SK-N-SH treated with all-trans-retinoic acid at 6 μM for 48 hours (cell line): ENCODE results near the gene DROSHA.

Experiments used
- ATAC-seq: fragments of 200-7000 bp; cut with Tn5 transposase; 3 replicates; pipeline ENCODE4 v1.9.1; 2020; ENCODE audit warnings: mild to moderate bottlenecking, moderate library complexity
- ARNTL ChIP-seq: fragments of 450-650 bp; formaldehyde crosslinking; IDR thresholded peaks from 2 replicates; pipeline ENCODE4 v1.5.0; 2020; ENCODE audit warnings: low read depth, mild to moderate bottlenecking, moderate library complexity, borderline replicate concordance
- BACH2 ChIP-seq: fragments of 250-450 bp; sonication (Bioruptor Pico); IDR thresholded peaks from 2 replicates; pipeline ENCODE4 v1.9.0; 2021; ENCODE audit warnings: mild to moderate bottlenecking, borderline replicate concordance
- CREB5 ChIP-seq: fragments of 250-450 bp; sonication (Bioruptor Pico); IDR thresholded peaks from 2 replicates; pipeline ENCODE4 v1.5.1; 2020; ENCODE audit warnings: low read depth, mild to moderate bottlenecking, moderate library complexity
- CSDC2 ChIP-seq: fragments of 250-450 bp; sonication (Bioruptor Pico); IDR thresholded peaks from 2 replicates; pipeline ENCODE4 v1.5.0; 2020; ENCODE audit warnings: mild to moderate bottlenecking, moderate library complexity
- CSRNP3 ChIP-seq: fragments of 250-450 bp; sonication (Bioruptor Pico); IDR thresholded peaks from 2 replicates; pipeline ENCODE4 v1.5.1; 2021; ENCODE audit warnings: mild to moderate bottlenecking, moderate library complexity
- ESRRG ChIP-seq: fragments of 250-450 bp; sonication (Bioruptor Pico); IDR thresholded peaks from 2 replicates; pipeline ENCODE4 v1.6.1; 2021; ENCODE audit warnings: mild to moderate bottlenecking
- GLIS3 ChIP-seq: fragments of 250-450 bp; sonication (Bioruptor Pico); IDR thresholded peaks from 2 replicates; pipeline ENCODE4 v1.5.0; 2020; ENCODE audit warnings: mild to moderate bottlenecking, moderate library complexity
- ISL1 ChIP-seq: fragments of 250-450 bp; sonication (Bioruptor Pico); IDR thresholded peaks from 2 replicates; pipeline ENCODE4 v2.1.2; 2022; ENCODE audit warnings: mild to moderate bottlenecking, moderate library complexity
- OSR1 ChIP-seq: fragments of 250-450 bp; sonication (Bioruptor Pico); IDR thresholded peaks from 2 replicates; pipeline ENCODE4 v1.8.0; 2022; ENCODE audit warnings: moderate library complexity, mild to moderate bottlenecking, inconsistent platforms
- PATZ1 ChIP-seq: fragments of 250-450 bp; sonication (Bioruptor Pico); IDR thresholded peaks from 2 replicates; pipeline ENCODE4 v1.8.0; 2020; ENCODE audit warnings: mild to moderate bottlenecking, moderate library complexity, borderline replicate concordance
- POU6F1 ChIP-seq: fragments of 250-450 bp; sonication (Bioruptor Pico); IDR thresholded peaks from 2 replicates; pipeline ENCODE4 v1.8.0; 2021; ENCODE audit warnings: low read depth, mild to moderate bottlenecking, moderate library complexity, borderline replicate concordance
- PPARA ChIP-seq: fragments of 250-450 bp; sonication (Bioruptor Pico); IDR thresholded peaks from 2 replicates; pipeline ENCODE4 v1.5.0; 2020; ENCODE audit warnings: mild to moderate bottlenecking, borderline replicate concordance
- RARB ChIP-seq: fragments of 250-450 bp; sonication (Bioruptor Pico); IDR thresholded peaks from 2 replicates; pipeline ENCODE4 v1.8.0; 2021; ENCODE audit warnings: mild to moderate bottlenecking, moderate library complexity
- SNAI2 ChIP-seq: fragments of 250-450 bp; sonication (Bioruptor Pico); IDR thresholded peaks from 2 replicates; pipeline ENCODE4 v1.5.0; 2020; ENCODE audit warnings: mild to moderate bottlenecking, moderate library complexity
- TCF4 ChIP-seq: fragments of 250-450 bp; sonication (Bioruptor Pico); IDR thresholded peaks from 2 replicates; pipeline ENCODE4 v1.8.0; 2021; ENCODE audit warnings: mild to moderate bottlenecking, moderate library complexity, borderline replicate concordance
- TOX ChIP-seq: fragments of 250-450 bp; sonication (Bioruptor Pico); IDR thresholded peaks from 2 replicates; pipeline ENCODE4 v1.8.0; 2021; ENCODE audit warnings: mild to moderate bottlenecking, moderate library complexity, borderline replicate concordance
- TSHZ2 ChIP-seq: fragments of 250-450 bp; sonication (Bioruptor Pico); IDR thresholded peaks from 2 replicates; pipeline ENCODE4 v1.5.0; 2020; ENCODE audit warnings: mild to moderate bottlenecking, moderate library complexity
- ZC3H10 ChIP-seq: fragments of 250-450 bp; sonication (Bioruptor Pico); IDR thresholded peaks from 2 replicates; pipeline ENCODE4 v1.5.1; 2021; ENCODE audit warnings: mild to moderate bottlenecking, moderate library complexity
- ZFP3 ChIP-seq: fragments of 250-450 bp; sonication (Bioruptor Pico); IDR thresholded peaks from 2 replicates; pipeline ENCODE4 v1.5.0; 2020; ENCODE audit warnings: mild to moderate bottlenecking, moderate library complexity
- ZFP30 ChIP-seq: fragments of 450-650 bp; formaldehyde crosslinking; IDR thresholded peaks from 2 replicates; pipeline ENCODE4 v1.5.0; 2022; ENCODE audit warnings: mild to moderate bottlenecking, moderate library complexity
- ZNF565 ChIP-seq: fragments of 450-650 bp; formaldehyde crosslinking; conservative IDR thresholded peaks from 2 replicates; pipeline ENCODE4 v1.5.0; 2020; ENCODE audit warnings: low read depth, mild to moderate bottlenecking, moderate library complexity
- ZNF70 ChIP-seq: fragments of 450-650 bp; formaldehyde crosslinking; IDR thresholded peaks from 2 replicates; pipeline ENCODE4 v1.5.0; 2020; ENCODE audit warnings: mild to moderate bottlenecking, moderate library complexity
- ZNF8 ChIP-seq: fragments of 450-650 bp; formaldehyde crosslinking; IDR thresholded peaks from 2 replicates; pipeline ENCODE4 v1.5.0; 2020; ENCODE audit warnings: mild to moderate bottlenecking, moderate library complexity

The DROSHA gene

GRCh38 chr5:31495336-31495735 is 36.6 kb downstream of the DROSHA start:
- no peak for ATAC-seq
- no peak for TF ChIP-seq PATZ1 (CRISPR knock-in tag)
- no peak for TF ChIP-seq SNAI2
- no peak for TF ChIP-seq CSRNP3
- TF ChIP-seq ESRRG (CRISPR knock-in tag), result no peak
- no peak for TF ChIP-seq ARNTL
- TF ChIP-seq ZNF70 (CRISPR knock-in tag), result no peak
- TF ChIP-seq GLIS3 (CRISPR knock-in tag), result no peak
- no peak for TF ChIP-seq CREB5 (CRISPR knock-in tag)
- TF ChIP-seq ZFP30, result no peak
- TF ChIP-seq ZC3H10 (CRISPR knock-in tag), result no peak
- no peak for TF ChIP-seq ZNF565
- TF ChIP-seq ZNF8 (CRISPR knock-in tag), result no peak
- TF ChIP-seq TSHZ2 (CRISPR knock-in tag), result no peak
- TF ChIP-seq CSDC2 (CRISPR knock-in tag), result no peak
- TF ChIP-seq, all 23 proteins: peak for 0

- TF ChIP-seq CREB5 (CRISPR knock-in tag) (no peak), PPARA (CRISPR knock-in tag) (no peak), ZNF70 (CRISPR knock-in tag) (no peak), RARB (CRISPR knock-in tag) (no peak), TCF4 (CRISPR knock-in tag) (no peak), BACH2 (CRISPR knock-in tag) (no peak), ZC3H10 (CRISPR knock-in tag) (no peak), CSRNP3 (no peak), GLIS3 (CRISPR knock-in tag) (no peak), ZNF8 (CRISPR knock-in tag) (no peak), CSDC2 (CRISPR knock-in tag) (no peak), OSR1 (CRISPR knock-in tag) (no peak), ISL1 (CRISPR knock-in tag) (no peak), TOX (no peak), ZFP3 (CRISPR knock-in tag) (no peak), ARNTL (no peak), ESRRG (CRISPR knock-in tag) (no peak), POU6F1 (CRISPR knock-in tag) (no peak), TSHZ2 (CRISPR knock-in tag) (no peak), SNAI2 (no peak)
- ATAC-seq, result no peak
These were observed 39.0 kb downstream of the DROSHA start for GRCh38 chr5:31492869-31493268.
